GM12874 (cell line): Measurements from ENCODE around the gene CDC42BPA.

Source experiments
- CTCF ChIP-seq: IDR thresholded peaks from 2 replicates; pipeline ENCODE4 v1.5.1; 2011; ENCODE audit warnings: low read depth, mild to moderate bottlenecking, control low read depth, low read length, moderate library complexity; ENCODE audit not compliant: insufficient read depth

CDC42BPA gene

GRCh38 chr1:227094249-227094966, 223.9 kb downstream of the CDC42BPA start:
- TF ChIP-seq CTCF = no peak

DNA sequence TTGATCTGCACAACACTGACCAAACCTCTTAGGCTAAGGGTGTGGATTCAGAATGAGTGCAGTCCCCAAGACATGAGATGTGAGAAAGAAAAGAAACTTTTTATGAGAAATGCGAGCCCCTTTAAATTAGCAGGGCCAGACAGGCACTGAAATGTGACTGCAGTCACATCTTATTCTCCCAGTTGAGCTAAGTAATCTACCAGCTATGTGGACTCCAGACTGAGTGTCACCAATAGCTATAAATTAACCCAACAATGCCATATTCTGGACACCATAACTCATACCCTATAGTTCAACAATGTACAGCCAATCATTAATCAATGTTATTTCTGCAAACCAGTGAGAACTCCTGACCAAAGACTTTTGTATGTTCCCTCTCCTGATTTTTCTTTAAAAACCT, 225.0 kb downstream of the CDC42BPA start:
- TF ChIP-seq CTCF = no peak

DNA sequence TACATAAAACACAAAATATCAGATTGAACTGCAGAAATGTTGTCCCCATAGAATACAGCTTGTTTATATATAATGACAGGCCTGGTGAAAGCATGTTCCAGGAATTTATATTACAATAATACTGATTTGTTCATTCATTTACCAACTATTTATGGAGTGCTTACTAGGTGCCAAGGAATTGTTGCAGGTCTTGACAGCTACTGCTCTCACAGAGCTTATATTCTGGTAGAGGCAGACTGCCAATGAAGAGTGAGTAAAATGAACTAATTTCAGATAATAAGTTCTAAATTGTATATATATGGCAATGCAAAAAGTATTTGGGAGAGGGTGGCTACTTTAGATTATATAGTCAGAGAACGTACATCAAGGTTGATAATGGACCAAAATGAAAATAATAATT, 226.2 kb downstream of the CDC42BPA start:
- TF ChIP-seq CTCF = no peak

GRCh38 chr1:227086636-227087035, 231.7 kb downstream of the CDC42BPA start:
- no peak for TF ChIP-seq CTCF

GRCh38 chr1:227082999-227083746, 235.1 kb downstream of the CDC42BPA start:
- TF ChIP-seq CTCF = no peak

DNA sequence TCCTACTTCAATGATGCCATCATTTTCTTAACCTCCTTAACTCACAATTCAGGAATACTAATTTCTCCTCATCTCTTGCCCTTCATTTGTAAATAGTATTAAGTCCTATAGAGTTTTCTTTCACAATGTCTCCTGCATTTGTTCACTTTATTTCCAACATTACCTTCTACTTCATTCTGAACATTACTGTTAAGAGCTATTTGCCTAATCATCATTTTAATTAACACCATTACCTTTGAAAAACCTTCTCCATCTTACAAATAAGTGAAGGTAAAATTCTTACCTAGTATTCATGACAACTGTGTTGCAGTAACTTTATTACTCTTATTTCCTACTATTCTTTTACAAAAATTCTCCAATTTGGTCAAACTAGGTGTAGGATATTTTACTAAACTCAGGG, 240.5 kb downstream of the CDC42BPA start:
- no peak for TF ChIP-seq CTCF

GRCh38 chr1:227073786-227074185, 244.5 kb downstream of the CDC42BPA start:
- TF ChIP-seq CTCF = no peak
